Measurements from ENCODE around the gene ARHGAP28.

DNA sequence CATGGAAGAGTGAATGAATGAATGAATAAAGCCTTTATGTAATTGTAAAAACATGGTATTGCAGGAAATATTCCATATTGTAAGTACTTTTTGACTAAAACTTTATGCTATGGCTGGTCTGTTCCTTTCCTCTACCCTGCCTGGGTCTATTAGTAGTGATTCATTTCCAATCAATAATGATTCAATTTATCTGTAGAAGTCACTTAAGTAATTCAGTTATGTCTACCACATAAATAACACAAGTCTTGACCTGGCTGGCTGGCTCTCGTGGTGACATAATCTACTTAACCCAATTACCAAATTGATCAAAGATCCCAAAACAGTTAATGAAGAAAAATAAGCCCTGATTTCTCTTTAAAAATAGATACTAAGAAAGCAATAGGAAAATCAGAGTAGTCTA is 7.8 kb upstream of the ARHGAP28 start:
- TF ChIP-seq, protein P1, sequence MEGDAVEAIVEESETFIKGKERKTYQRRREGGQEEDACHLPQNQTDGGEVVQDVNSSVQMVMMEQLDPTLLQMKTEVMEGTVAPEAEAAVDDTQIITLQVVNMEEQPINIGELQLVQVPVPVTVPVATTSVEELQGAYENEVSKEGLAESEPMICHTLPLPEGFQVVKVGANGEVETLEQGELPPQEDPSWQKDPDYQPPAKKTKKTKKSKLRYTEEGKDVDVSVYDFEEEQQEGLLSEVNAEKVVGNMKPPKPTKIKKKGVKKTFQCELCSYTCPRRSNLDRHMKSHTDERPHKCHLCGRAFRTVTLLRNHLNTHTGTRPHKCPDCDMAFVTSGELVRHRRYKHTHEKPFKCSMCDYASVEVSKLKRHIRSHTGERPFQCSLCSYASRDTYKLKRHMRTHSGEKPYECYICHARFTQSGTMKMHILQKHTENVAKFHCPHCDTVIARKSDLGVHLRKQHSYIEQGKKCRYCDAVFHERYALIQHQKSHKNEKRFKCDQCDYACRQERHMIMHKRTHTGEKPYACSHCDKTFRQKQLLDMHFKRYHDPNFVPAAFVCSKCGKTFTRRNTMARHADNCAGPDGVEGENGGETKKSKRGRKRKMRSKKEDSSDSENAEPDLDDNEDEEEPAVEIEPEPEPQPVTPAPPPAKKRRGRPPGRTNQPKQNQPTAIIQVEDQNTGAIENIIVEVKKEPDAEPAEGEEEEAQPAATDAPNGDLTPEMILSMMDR (IDR thresholded peaks at IDR 0.05) = no peak
- no peak for TF ChIP-seq ZFX (IDR thresholded peaks at IDR 0.05; ENCODE audit: borderline replicate concordance)

All from 22Rv1 (cell line).